Left colon (tissue), 2 donors: ENCODE data around the gene ANXA3. TPM values are rescaled to one million over a fixed set of nuclear protein-coding genes. Genes with fewer than 3 reads are reported as not detected.
"Not testable (repeated sequence)": the region's sequence is repeated elsewhere in the genome, so short reads cannot be mapped to it uniquely, and the experiment has no call there.

ENCODE experiments used
- ATAC-seq: fragments of 200-7000 bp; cut with Tn5 transposase; one replicate; pipeline ENCODE4 v1.9.1; 2020; ENCODE audit warnings: mild to moderate bottlenecking, moderate library complexity
- DNase-seq, 2 donors: peaks; one replicate each; pipeline ENCODE4 v3.0.0-alpha.2; 2020
- intact Hi-C, 2 donors: fragments of 100-400 bp; cut with DNase I in 1 of 2; cut with micrococcal nuclease in 1 of 2; formaldehyde crosslinking; loops; one replicate each; pipeline versions ENCODE4 v1.11.2 to v1.14.0; 2022; cut with DNase I, micrococcal nuclease
- total RNA-seq, 2 donors: library from RNA; stranded (reverse); fragmentation: NEBNext Ultra II Directional; extraction: Animal tissue kit (Norgen Biotek cat#: 25700); gene quantifications; one replicate each; pipeline ENCODE4 v1.2.1, GENCODE V29; 2021
- donor health status: DM: no; HTN: no; CAD: no.
- donor health status: DM: yes; HTN: yes; CAD: no.

The ANXA3 gene
- total RNA-seq, 2 donors from 2014 or later: 44.8 to 51.9 TPM

DNA sequence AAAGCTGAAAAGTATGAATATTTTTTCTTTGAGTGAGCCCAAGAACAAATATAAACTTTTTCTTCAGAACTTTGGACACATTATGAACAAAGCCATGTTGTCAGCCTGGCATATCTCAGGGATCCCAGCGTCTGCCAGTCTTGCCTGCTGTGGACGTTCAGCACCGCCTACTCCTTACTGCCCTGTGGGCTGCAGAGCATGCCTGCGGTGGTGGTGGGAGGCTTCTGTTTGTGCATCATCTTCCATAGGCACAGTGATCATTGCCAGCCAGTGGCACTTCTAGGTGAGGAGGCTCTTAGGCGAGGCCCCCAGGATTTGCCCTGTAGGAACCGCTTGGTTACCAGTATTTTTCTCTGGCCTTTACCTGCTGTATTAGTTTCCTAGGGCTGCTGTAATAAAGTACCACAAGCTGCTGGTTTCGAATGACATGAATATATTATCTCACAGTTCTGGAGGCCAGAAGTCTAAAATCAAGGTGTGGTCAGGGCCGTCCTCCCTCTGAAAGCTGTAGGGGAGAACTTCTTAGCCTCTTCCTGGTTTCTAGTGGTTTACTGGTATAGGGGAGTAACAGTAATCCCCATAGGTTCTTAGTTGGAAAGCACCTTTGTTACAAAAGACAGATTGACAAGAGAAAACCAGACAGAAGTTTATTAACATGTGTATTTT, 15.4 kb downstream of the ANXA3 start:
- DNase-seq (no peak), ATAC-seq (peak; percentile 57)
- intact Hi-C loops: no loop called here

DNA sequence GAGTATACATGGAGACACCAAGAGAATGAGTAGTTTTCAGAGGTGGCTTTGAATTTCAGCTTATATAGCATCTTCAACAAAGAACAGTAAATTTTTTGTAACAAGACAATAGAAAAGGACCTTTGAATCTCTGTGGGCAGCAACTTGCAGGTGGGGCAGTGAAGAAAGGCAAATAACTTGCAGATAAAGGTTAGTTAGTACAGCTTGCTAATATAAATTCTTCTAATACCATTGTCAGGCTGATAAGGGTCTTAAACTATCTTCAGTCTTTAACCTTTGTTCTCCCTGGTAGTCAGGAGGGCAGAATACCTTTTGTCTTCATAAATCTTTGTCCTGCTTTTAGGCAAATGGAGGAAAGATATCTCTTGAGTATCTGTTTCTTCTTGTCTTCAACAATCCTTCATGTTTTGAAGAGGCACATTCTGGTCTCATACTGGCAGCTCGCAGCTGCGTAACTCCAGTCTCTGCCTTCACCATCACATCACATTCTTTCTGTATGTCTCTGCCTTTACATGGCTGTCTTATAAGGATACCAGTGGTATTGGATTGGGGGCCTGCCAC, 16.0 kb downstream of the ANXA3 start:
- peak; percentile 30 for ATAC-seq
- intact Hi-C loops: no loop called here
- no peak for DNase-seq

- peak; percentile 19 for ATAC-seq
- intact Hi-C loops: no loop called here
- no peak for DNase-seq
These were observed 17.2 kb downstream of the ANXA3 start for GRCh38 chr4:78568640-78569305.

DNA sequence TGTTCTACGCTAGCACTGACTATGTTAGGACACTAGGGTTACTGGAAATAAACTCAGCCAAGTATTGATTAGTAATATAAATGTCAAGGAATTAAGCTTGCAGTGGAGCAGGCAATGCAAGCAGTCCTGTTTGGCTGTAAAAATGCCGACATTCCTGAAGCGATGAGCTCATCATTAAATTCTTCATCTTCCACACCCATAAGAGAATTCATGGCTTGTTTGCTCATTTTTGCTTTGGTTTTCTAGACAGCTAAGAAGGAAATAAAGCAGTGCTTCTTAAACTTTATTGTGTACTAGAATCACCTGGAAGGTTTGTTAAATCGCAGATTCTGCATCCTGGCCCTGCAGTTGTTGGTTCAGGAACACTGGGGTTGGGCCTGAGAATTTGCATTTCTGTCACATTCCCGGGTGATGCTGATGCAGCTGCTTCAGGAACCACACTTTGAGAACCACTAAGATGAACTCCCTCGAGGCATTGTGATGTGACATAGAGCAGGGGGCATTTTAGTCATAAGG, 17.8 kb downstream of the ANXA3 start:
- intact Hi-C loops: no loop called here
- no peak for ATAC-seq
- no peak for DNase-seq

DNA sequence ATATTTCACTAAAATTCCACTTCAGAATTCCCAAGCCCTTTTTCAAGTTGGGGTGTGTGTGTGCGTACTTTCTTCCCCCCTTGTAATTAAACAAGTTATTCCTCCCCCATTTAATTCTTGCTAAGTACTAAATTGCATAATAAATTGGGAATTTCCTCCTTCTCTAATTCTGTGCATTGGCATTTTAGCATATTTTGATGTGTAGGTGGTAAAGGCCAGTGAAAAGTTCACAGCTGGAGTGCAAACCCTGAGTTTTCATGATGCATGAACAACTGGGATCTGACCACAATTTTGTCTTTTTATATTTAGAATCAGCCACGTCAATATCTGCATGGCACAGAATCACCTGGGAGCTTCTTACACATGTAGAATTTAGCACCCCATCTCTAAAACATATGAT, 18.5 kb downstream of the ANXA3 start:
- ATAC-seq: no peak
- intact Hi-C loops: no loop called here
- no peak for DNase-seq

GRCh38 chr4:78571804-78572203, 20.2 kb downstream of the ANXA3 start:
- ATAC-seq (no peak), DNase-seq (no peak)
- intact Hi-C loops: no loop called here

DNA sequence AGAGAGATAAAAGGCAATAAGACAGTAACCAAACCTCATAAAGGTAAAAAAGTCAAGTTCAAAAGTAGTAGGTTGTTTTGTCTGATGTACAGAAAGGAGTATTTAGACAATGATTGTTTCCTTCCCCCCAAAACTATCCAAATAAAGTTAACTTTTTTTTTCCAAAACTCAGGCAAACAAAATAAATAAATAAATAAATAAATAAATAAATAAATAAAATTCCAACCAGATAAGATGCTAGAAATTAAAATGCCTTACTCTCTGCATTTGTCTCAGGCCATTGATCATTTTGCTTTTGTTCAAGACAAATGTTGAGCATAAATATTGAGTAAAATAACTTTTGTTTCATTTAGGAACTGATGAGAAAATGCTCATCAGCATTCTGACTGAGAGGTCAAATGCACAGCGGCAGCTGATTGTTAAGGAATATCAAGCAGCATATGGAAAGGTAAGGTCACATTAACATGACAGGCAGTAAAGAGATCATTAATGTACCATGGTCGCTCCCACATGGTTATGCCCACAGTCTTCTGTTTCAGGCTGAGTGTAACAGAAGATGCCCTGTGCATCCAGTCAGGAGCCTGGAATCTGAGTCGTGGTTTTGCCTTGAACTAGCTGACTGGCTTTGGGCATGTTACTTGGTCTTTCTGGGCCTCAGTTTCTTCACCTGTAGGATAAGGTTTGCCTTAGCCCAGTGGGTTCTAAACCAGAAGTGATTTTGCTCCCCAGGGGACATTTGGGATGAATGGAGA, 27.3 kb downstream of the ANXA3 start:
- DNase-seq: no peak
- no peak for ATAC-seq
- intact Hi-C loops: no loop called here

DNA sequence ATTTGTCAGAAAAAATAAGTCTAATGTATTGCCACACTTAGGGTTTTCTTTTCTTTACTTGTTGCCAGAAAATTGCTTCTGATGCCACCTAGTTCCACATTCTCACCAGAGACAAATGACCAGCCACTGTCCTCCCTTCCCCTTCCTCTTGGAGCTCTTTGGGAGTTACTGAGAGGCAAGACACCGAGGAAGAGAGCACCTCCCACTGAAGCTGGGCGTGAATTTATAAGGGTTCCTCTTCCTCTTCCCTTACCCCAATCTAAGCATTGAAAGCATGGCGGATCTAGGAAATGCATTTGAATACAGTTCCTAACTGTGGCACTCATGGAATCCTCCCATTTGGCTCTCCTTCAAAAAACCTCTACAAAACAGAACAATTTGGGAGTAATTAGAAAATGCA, 30.0 kb downstream of the ANXA3 start:
- no peak for ATAC-seq
- intact Hi-C loops: no loop called here

DNA sequence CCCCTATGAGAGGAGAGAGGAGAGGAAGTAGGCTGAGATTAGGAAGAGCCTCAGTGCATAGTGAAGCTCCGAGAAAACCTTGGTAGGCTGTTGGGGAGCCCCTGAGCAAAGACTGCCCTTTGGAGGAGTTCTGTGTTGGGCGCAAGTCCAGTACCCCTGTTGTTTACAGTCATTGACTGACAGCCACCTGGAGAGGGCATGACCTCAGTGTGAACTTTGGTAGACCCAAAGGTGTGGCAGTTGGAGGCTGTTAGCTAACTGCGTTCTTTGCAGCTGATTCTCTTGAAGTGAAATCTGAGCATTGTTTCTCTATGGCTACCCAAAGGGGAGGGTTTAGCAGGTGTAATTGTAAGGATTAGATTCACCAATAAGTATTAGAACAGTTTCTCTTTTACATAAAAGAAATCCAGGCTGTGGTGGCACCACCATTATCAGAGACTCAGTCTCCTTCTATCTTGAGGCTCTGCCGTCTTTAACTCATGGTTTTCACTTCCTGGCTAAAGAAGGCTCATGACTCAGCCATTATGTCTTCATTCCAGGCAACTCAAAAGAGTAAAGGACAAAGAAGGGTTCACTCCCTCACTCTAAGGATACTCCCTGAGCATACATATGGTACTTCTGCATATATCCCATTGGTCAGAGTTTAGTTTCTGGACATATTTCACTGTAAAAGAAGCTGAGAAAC, 33.4 kb downstream of the ANXA3 start:
- no peak for DNase-seq
- intact Hi-C loops: no loop called here
- peak; percentile 88 for ATAC-seq

More for the DNA sequence above, 30.0 kb downstream of the ANXA3 start:
- DNase-seq: no peak

DNA sequence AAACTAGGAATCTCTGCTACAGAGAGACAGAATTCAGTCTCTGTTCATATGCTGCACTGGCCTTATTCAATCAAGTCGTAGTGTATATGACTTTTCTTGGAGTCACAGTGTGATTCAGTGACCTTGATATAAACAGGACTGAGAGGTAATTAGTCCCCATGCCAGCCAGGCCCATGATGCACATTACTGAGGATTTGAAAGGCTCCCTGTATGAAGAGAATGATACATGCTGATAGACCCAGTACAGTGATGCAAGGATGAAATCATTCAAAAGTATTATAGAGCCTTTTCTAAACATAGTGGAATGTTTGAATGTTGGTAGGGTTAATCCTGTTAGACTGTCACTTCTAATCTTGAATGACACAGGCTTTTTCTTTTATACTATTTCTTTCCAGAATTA, 34.1 kb downstream of the ANXA3 start:
- peak; percentile 31 for ATAC-seq
- intact Hi-C loops: no loop called here
- DNase-seq: no peak

GRCh38 chr4:78588894-78589545, 37.5 kb downstream of the ANXA3 start:
- ATAC-seq (no peak), DNase-seq (no peak)
- intact Hi-C loops: no loop called here

DNA sequence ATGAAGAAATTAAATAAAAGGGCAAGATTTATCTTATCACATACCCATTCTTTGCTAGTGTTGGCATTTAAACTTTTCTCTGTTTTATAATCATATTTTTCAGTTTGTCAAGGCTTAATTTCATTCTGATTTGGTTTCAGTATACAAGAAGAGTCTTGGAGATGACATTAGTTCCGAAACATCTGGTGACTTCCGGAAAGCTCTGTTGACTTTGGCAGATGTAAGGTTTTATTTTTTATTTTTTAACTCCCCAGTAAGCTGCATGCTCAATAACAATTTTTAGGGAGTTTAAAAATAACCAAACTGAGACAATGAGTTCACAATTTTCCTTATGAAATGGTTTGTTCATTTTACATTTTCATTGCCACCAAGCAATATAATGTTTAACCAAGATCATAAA, 39.8 kb downstream of the ANXA3 start:
- ATAC-seq (peak; percentile 46), DNase-seq (no peak)
- intact Hi-C loops: no loop called here

DNA sequence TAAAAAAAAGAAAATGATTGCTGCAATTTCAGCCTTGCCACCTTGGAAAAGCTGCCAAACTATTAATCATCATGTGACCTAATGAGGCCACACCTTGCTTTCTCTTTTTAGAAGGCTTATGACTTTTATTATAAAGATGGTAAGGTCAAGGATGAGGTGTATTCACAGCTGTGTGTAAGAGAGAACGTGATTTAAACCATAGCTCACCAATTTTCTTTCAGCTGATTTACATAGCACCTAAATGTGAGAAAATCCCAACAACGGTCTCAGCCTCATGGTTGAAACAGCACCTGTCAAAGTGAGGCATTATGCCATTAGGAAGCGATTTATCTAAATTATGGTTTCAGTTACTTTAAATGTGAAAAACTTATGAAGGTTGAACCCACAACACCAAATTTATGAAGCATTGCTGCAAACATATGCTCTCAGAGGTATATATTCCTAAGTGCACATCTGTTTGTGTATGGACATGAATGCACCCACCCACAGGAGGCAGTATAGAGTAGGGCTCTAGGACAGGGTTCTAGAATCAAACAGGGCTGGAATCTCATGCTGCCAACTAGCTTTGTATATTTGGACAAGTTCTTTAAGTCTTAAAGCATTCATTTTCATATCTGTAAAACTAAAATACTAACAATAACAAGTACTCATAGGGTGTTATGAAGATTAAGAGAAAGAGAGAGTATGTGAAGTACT, 40.7 kb downstream of the ANXA3 start:
- intact Hi-C loops: no loop called here
- ATAC-seq (no peak), DNase-seq (peak in 1 of 2 donors; percentile 18)

DNA sequence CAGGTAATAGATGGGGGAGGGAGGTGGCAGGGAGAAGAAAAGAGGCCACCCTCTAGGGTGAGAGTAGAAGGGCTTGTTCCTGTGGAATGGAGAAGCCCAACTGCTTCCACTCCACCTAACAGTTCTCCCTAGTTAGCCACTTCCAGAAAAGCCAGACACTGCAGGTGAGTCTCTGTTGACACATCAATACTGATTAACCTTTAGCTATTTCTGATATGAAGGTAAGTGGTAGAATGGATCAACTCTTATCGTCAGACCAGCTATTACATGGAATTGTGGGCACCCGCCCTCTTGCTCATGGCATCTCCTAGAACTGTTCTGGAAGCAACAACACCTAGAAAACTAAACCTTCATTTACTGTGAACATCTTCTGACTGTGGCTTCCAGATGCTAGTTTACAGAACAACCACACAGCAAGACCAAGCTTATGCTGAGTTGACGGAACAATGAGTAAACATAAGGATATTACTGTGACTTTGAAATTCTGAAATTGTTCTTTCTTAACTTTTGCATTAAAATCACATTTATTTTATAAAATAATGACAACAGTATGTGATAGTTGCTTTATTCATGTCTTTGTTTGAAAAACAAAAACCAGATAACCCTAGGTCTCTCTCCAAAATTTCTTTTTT, 44.7 kb downstream of the ANXA3 start:
- ATAC-seq (peak; percentile 89), DNase-seq (peak; percentile 32 to 36)
- intact Hi-C loops: no loop called here

DNA sequence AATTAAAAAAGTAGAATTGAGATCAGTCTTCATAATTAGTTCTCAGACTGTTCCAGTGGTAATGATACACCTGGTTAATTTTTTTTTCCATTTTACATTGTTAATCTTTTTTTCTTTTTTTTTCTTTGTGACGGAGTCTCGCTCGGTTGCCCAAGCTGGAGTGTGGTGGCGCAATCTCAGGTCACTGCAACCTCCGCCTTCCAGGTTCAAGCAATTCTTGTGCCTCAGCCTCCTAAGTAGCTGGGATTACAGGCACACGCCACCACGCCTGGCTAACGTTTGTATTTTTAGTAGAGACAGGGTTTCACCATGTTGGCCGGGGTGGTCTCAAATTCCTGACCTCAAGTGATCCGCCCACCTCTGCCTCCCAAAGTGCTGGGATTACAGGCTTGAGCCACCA, 46.9 kb downstream of the ANXA3 start:
- intact Hi-C loops, DNase-seq, ATAC-seq: not testable (repeated sequence)

GRCh38 chr4:78599147-78599546, 47.6 kb downstream of the ANXA3 start:
- DNase-seq (no peak), ATAC-seq (no peak)
- intact Hi-C loops: no loop called here

GRCh38 chr4:78599931-78600375, 48.4 kb downstream of the ANXA3 start:
- no peak for DNase-seq
- no peak for ATAC-seq
- intact Hi-C loops: no loop called here
